GM23248 (cell line): ENCODE results near the gene GAREM2.

Experiments used
- EZH2 ChIP-seq: fragments of 200-600 bp; sonication (generic); IDR thresholded peaks from 2 replicates; pipeline ENCODE4 v1.6.1; 2018; ENCODE audit warnings: antibody characterized with exemption, mild to moderate bottlenecking; ENCODE audit not compliant: insufficient read depth, poor library complexity, severe bottlenecking
- EZH2phosphoT487 ChIP-seq: fragments of 200-600 bp; sonication (generic); IDR thresholded peaks from 2 replicates; pipeline ENCODE4 v1.6.1; 2018; ENCODE audit warnings: antibody characterized with exemption, moderate library complexity, mild to moderate bottlenecking, low read depth; ENCODE audit not compliant: insufficient read depth

- TF ChIP-seq EZH2: no peak
- TF ChIP-seq EZH2phosphoT487: no peak
Measured at GRCh38 chr2:26189751-26190150, 16.9 kb downstream of the GAREM2 start.
